WTC11 (cell line): ENCODE data around the gene FGD3. TPM values are rescaled to one million over a fixed set of nuclear protein-coding genes. Genes with fewer than 3 reads are reported as not detected.

Source experiments
- ATAC-seq: fragments of 200-7000 bp; cut with Tn5 transposase; 2 replicates; pipeline ENCODE4 v1.10.0; 2021; ENCODE audit warnings: mild to moderate bottlenecking, moderate library complexity
- CTCF ChIA-PET: fragments of 300-600 bp; sonication (Branson Sonifier 250); formaldehyde crosslinking; loops from one replicate; lab custom pipeline; 2021; ENCODE audit warnings: antibody characterized with exemption; lab: Charles Lee
- POLR2A ChIA-PET: fragments of 350-600 bp; sonication (Branson Sonifier 250); formaldehyde crosslinking; loops from one replicate; lab custom pipeline; 2021; ENCODE audit warnings: antibody characterized with exemption; lab: Charles Lee
- DNase-seq: peaks from one replicate; pipeline ENCODE4 v3.0.0; 2021; ENCODE audit warnings: low spot score
- H3K27ac Mint-ChIP-seq: 2 replicates; pipeline ENCODE4 v1.8.0; 2021; ENCODE audit warnings: mixed read lengths
- H3K27me3 Mint-ChIP-seq: 2 replicates; pipeline ENCODE4 v1.8.0; 2021; ENCODE audit warnings: low read depth, mild to moderate bottlenecking, moderate library complexity, mixed read lengths
- H3K36me3 Mint-ChIP-seq: 2 replicates; pipeline ENCODE4 v1.8.0; 2021; ENCODE audit warnings: mixed read lengths
- H3K4me1 Mint-ChIP-seq: 2 replicates; pipeline ENCODE4 v1.8.0; 2022; ENCODE audit warnings: mixed read lengths
- H3K4me3 Mint-ChIP-seq: 2 replicates; pipeline ENCODE4 v1.8.0; 2021; ENCODE audit warnings: mild to moderate bottlenecking, moderate library complexity, mixed read lengths
- H3K9me3 Mint-ChIP-seq: 2 replicates; pipeline ENCODE4 v1.8.0; 2021; ENCODE audit warnings: mixed read lengths
- AR ChIP-seq: fragments of 250-450 bp; sonication (Bioruptor Pico); IDR thresholded peaks from 2 replicates; pipeline ENCODE4 v1.9.0; 2021; ENCODE audit warnings: mild to moderate bottlenecking
- ATF2 ChIP-seq: sonication (generic); formaldehyde crosslinking; IDR thresholded peaks from 2 replicates; pipeline ENCODE4 v1.8.1; 2022; ENCODE audit warnings: low read depth, missing genetic modification reagents, borderline replicate concordance
- CDX4 ChIP-seq: fragments of 250-450 bp; sonication (Bioruptor Pico); IDR thresholded peaks from 2 replicates; pipeline ENCODE4 v1.9.0; 2021; ENCODE audit warnings: moderate library complexity, mild to moderate bottlenecking, inconsistent platforms, borderline replicate concordance
- CREM ChIP-seq: sonication (generic); formaldehyde crosslinking; IDR thresholded peaks from 2 replicates; pipeline ENCODE4 v1.8.1; 2022; ENCODE audit warnings: mild to moderate bottlenecking, missing genetic modification reagents, moderate library complexity
- E2F4 ChIP-seq: sonication (generic); formaldehyde crosslinking; IDR thresholded peaks from 2 replicates; pipeline ENCODE4 v1.8.1; 2022; ENCODE audit warnings: low read depth, mild to moderate bottlenecking, moderate library complexity, missing genetic modification reagents, borderline replicate concordance
- FOXP1 ChIP-seq: sonication (generic); formaldehyde crosslinking; IDR thresholded peaks from 2 replicates; pipeline ENCODE4 v1.8.0; 2022; ENCODE audit warnings: missing genetic modification reagents, mild to moderate bottlenecking, moderate library complexity, borderline replicate concordance
- GTF2I ChIP-seq: fragments of 250-450 bp; sonication (Bioruptor Pico); conservative IDR thresholded peaks from 2 replicates; pipeline ENCODE4 v1.4.0; 2021; ENCODE audit warnings: mild to moderate bottlenecking
- HMGXB4 ChIP-seq: sonication (generic); formaldehyde crosslinking; IDR thresholded peaks from 2 replicates; pipeline ENCODE4 v1.8.1; 2023; ENCODE audit warnings: mild to moderate bottlenecking, moderate library complexity, missing genetic modification reagents
- IRF2 ChIP-seq: sonication (generic); formaldehyde crosslinking; IDR thresholded peaks from 2 replicates; pipeline ENCODE4 v1.8.0; 2022; ENCODE audit warnings: low read depth, missing genetic modification reagents, borderline replicate concordance
- JUN ChIP-seq: sonication (generic); formaldehyde crosslinking; IDR thresholded peaks from 2 replicates; pipeline ENCODE4 v1.8.0; 2023; ENCODE audit warnings: mild to moderate bottlenecking, missing genetic modification reagents
- NFATC4 ChIP-seq: fragments of 250-450 bp; sonication (Bioruptor Pico); IDR thresholded peaks from 2 replicates; pipeline ENCODE4 v1.9.0; 2021; ENCODE audit warnings: mild to moderate bottlenecking
- NR1H2 ChIP-seq: sonication (generic); formaldehyde crosslinking; IDR thresholded peaks from 2 replicates; pipeline ENCODE4 v1.9.0; 2021; ENCODE audit warnings: mild to moderate bottlenecking, moderate library complexity, missing genetic modification reagents
- OVOL2 ChIP-seq: fragments of 250-450 bp; sonication (Bioruptor Pico); IDR thresholded peaks from 2 replicates; pipeline ENCODE4 v1.9.0; 2021; ENCODE audit warnings: mild to moderate bottlenecking, borderline replicate concordance
- STAT6 ChIP-seq: sonication (generic); formaldehyde crosslinking; conservative IDR thresholded peaks from 2 replicates; pipeline ENCODE4 v1.8.1; 2023; ENCODE audit warnings: mild to moderate bottlenecking, low read depth, missing genetic modification reagents, moderate library complexity
- TP53 ChIP-seq: sonication (generic); formaldehyde crosslinking; IDR thresholded peaks from 2 replicates; pipeline ENCODE4 v1.8.1; 2023; ENCODE audit warnings: mild to moderate bottlenecking, missing genetic modification reagents
- USF1 ChIP-seq: sonication (generic); formaldehyde crosslinking; IDR thresholded peaks from 2 replicates; pipeline ENCODE4 v1.8.0; 2022; ENCODE audit warnings: mild to moderate bottlenecking, missing genetic modification reagents
- ZMAT4 ChIP-seq: fragments of 250-450 bp; sonication (Bioruptor Pico); IDR thresholded peaks from 2 replicates; pipeline ENCODE4 v1.9.0; 2021; ENCODE audit warnings: mild to moderate bottlenecking
- ZNF281 ChIP-seq: sonication (generic); formaldehyde crosslinking; IDR thresholded peaks from 2 replicates; pipeline ENCODE4 v1.8.0; 2023; ENCODE audit warnings: mild to moderate bottlenecking, missing genetic modification reagents
- ZNF317 ChIP-seq: sonication (generic); formaldehyde crosslinking; IDR thresholded peaks from 2 replicates; pipeline ENCODE4 v1.8.1; 2023; ENCODE audit warnings: low read depth, mild to moderate bottlenecking, moderate library complexity, missing genetic modification reagents, borderline replicate concordance
- ZNF423 ChIP-seq: fragments of 250-450 bp; sonication (Bioruptor Pico); IDR thresholded peaks from 2 replicates; pipeline ENCODE4 v2.1.2; 2022; ENCODE audit warnings: mild to moderate bottlenecking, moderate library complexity
- total RNA-seq: library from RNA; stranded (reverse); gene quantifications from 3 replicates; pipeline ENCODE4 v1.2.3, GENCODE V29; 2021

Gene FGD3
- total RNA-seq, 1 experiment from 2014 or later, result 1.9 TPM

- H3K4me3 Mint-ChIP-seq, result no peak overlapping the region
- H3K36me3 Mint-ChIP-seq, result no peaks in the 10 kb centered on the region
- TF ChIP-seq TP53, result no peak
- no peak for TF ChIP-seq USF1 (CRISPR knock-in tag)
- no peak for TF ChIP-seq JUN (CRISPR knock-in tag)
- no peak for TF ChIP-seq OVOL2 (CRISPR knock-in tag)
- no peak for TF ChIP-seq IRF2 (CRISPR knock-in tag)
- no peak for TF ChIP-seq ZNF317 (CRISPR knock-in tag)
- TF ChIP-seq HMGXB4 (CRISPR knock-in tag), result no peak
- TF ChIP-seq GTF2I (CRISPR knock-in tag), result no peak
- no peak for TF ChIP-seq NR1H2 (CRISPR knock-in tag)
- TF ChIP-seq E2F4 (CRISPR knock-in tag), result no peak
- TF ChIP-seq CREM (CRISPR knock-in tag), result no peak
- no peak for TF ChIP-seq ZNF281
- TF ChIP-seq ZMAT4, result no peak
- TF ChIP-seq CDX4 (CRISPR knock-in tag), result no peak
- peaks cover 11% of the 10 kb centered on the region for H3K4me1 Mint-ChIP-seq
- DNase-seq, result no peak
- no peaks in the 10 kb centered on the region; the same call in 1 of the 2 replicates for H3K27me3 Mint-ChIP-seq
- no peak overlapping the region for H3K27ac Mint-ChIP-seq
- ChIA-PET POLR2A (no interaction called here), CTCF (interaction anchor here (1.0 to 2.2 kb wide), 3 partner anchors 11 to 128 kb away, joined by 4 to 16 read pairs (median 4); no protein-coding TSS in a partner anchor)
- ATAC-seq, result no peak
- H3K9me3 Mint-ChIP-seq, result no peaks in the 10 kb centered on the region
Measured at GRCh38 chr9:93025736-93026135, 78.4 kb downstream of the FGD3 start.

- ATAC-seq, result no peak
- Mint-ChIP-seq H3K4me3 (no peak overlapping the region), H3K9me3 (no peaks in the 10 kb centered on the region), H3K36me3 (no peaks in the 10 kb centered on the region), H3K27me3 (no peaks in the 10 kb centered on the region; the same call in 1 of the 2 replicates), H3K4me1 (peaks cover 11% of the 10 kb centered on the region), H3K27ac (no peak overlapping the region)
- no peak for DNase-seq
- CTCF ChIA-PET, result interaction anchor here (2.2 kb wide), 1 partner anchor 23 kb away, joined by 16 read pairs; no protein-coding TSS in a partner anchor
- POLR2A ChIA-PET, result no interaction called here
- TF ChIP-seq STAT6 (CRISPR knock-in tag) (no peak), AR (CRISPR knock-in tag) (no peak), ZNF423 (no peak), FOXP1 (CRISPR knock-in tag) (no peak; the same call in 1 of the 2 replicates), GTF2I (CRISPR knock-in tag) (no peak), NFATC4 (CRISPR knock-in tag) (no peak), ATF2 (CRISPR knock-in tag) (no peak)
Measured at GRCh38 chr9:93026640-93027039, 79.3 kb downstream of the FGD3 start.
